GF-D8 (cell line): ENCODE measurements around the gene GATAD2A.

Experiments used
- DNase-seq: peaks from one replicate; lab custom pipeline; 2025; lab: John Stamatoyannopoulos, UW

The GATAD2A gene

GRCh38 chr19:19513682-19514081 lies 108.2 kb downstream of the GATAD2A start:
- no peak for DNase-seq

- no peak for DNase-seq
Observed at GRCh38 chr19:19514215-19514657, 108.8 kb downstream of the GATAD2A start.

- no peak for DNase-seq
Observed at GRCh38 chr19:19514881-19515641, 109.6 kb downstream of the GATAD2A start, which contains the start of gene TSSK6. Gene TSSK6 (minus strand): TSS chr19:19515548. CDS start chr19:19515427, 121 bp downstream.

GRCh38 chr19:19515642-19516519 lies 110.4 kb downstream of the GATAD2A start, which contains the start of gene NDUFA13:
Gene NDUFA13 (plus strand): TSS chr19:19516225. CDS start chr19:19516239, 14 bp downstream.
- DNase-seq, result peak; percentile 59

- DNase-seq, result no peak
Observed at GRCh38 chr19:19517235-19517619, 111.8 kb downstream of the GATAD2A start.

GRCh38 chr19:19520989-19521388 lies 115.5 kb downstream of the GATAD2A start:
- no peak for DNase-seq

- DNase-seq, result no peak
Observed at GRCh38 chr19:19523177-19523576, 117.7 kb downstream of the GATAD2A start.

- no peak for DNase-seq
Observed at GRCh38 chr19:19524053-19524452, 118.6 kb downstream of the GATAD2A start.

GRCh38 chr19:19525611-19526380 lies 120.3 kb downstream of the GATAD2A start:
- DNase-seq, result no peak

- no peak for DNase-seq
Observed at GRCh38 chr19:19526581-19527370, 121.3 kb downstream of the GATAD2A start.

- DNase-seq, result no peak
Observed at GRCh38 chr19:19527371-19527656, 121.8 kb downstream of the GATAD2A start.

GRCh38 chr19:19527674-19528625 lies 122.5 kb downstream of the GATAD2A start:
- no peak for DNase-seq

GRCh38 chr19:19528721-19529490 lies 123.4 kb downstream of the GATAD2A start, which contains the start of gene YJEFN3:
Gene YJEFN3 (plus strand): TSS chr19:19528911. CDS start chr19:19528933, 22 bp downstream.
- DNase-seq, result no peak

GRCh38 chr19:19529783-19530422 lies 124.4 kb downstream of the GATAD2A start:
- no peak for DNase-seq

- DNase-seq, result no peak
Observed at GRCh38 chr19:19530423-19530804, 124.9 kb downstream of the GATAD2A start.

- no peak for DNase-seq
Observed at GRCh38 chr19:19530889-19531288, 125.4 kb downstream of the GATAD2A start.

GRCh38 chr19:19531951-19532805 lies 126.7 kb downstream of the GATAD2A start:
- peak; percentile 4 for DNase-seq
